Effector CD4-positive, alpha-beta T cell (primary cell): ENCODE results near the gene GRK5.

ENCODE experiments used
- DNase-seq: peaks from one replicate; pipeline ENCODE4 v3.0.0-alpha.2; 2020

The GRK5 gene

DNA sequence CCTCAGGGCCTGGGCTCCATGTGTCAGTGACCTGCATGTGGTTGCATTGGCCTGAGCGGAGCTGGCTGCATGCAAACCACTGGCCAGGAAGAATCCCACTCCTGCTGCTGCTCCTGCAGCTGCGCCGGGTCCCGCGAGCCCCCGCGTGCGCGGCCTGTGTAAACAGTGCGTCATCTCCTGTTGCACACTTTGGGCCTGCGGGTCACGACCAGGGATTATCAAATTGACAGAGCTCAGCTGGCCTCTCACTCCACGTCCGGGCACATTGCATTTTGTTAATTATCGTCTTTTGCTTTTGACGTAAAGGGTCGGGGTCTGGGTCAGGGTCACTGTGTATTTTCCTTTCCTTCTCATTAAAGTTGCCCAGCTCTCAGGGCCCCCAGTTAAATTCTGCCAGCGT lies 202.5 kb downstream of the GRK5 start:
- no peak for DNase-seq

DNA sequence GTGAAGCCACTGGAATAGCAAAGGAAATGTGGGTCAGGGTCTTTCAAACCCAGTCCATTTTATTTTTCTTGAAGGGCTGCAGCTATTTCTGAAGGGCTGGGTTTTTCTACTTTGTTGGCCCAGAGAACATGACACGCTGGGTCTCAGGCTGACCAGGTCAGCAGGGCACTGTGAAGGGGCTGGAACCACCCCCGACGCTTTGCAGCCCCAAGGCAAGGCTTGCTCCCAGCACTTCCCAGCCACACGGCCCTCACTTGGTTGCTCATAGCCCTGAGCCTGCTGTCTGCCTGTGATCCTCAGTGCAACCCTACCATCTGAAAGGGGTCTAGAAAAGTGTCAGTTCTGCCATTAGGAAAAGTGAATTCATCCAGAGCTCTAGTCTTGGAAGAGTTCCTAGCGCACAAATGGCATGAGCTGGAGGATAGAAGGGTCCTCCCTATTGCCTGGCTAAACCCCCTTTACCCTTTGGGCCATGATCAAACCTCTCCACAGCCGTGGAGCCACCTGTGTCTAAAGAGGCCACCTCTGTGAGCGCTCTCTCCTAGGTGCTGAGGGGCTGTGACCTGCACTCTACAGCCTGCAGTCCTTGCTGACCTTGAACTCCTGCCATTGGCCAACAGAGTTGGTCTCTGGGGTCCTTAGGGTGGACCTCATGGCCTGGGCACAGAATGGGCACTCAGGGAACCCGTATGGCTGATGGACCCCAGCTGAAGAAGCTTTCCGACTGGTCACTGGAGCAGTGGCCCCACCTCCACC lies 203.2 kb downstream of the GRK5 start:
- DNase-seq = no peak

DNA sequence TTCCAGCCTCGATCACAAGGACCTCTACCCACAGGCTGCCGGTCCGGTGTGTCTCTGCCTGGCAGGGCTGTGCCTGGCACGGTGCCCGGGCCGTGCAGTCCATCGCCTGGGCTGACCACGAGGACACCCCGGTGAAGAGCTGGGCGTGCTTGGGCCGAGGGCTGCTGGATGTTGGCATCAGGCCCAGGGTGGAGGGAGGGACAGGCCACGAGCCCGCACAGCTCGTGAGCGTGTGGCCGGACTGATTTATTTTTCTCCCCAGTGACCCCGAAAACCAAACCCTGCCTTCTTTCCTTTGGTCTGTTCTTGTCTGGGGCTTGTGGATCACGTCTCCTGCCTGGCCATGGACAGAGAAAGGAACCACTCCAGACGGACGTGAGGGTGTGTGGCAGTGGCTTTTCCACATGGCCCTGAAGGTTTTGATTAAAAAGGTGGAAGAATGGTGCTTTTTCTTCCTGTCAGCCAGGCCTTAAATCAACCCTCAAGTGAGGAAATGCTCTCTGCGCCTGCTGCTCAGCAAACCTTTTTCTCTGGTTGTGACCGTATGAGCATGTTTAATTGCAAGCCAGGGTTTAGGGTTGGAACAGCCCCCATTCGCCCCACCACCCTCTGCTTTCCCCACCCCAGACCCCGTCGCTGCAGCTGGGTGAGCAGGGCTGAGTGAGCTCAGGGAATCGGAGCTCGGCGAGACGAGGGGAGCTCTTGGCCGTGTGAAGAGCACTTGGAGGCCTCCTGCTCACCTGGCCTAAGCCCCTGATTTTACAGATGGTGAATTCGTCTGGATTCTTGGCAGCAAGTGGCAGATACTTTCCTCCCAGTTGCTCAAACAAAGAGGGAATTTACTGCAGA lies 205.1 kb downstream of the GRK5 start:
- no peak for DNase-seq

DNA sequence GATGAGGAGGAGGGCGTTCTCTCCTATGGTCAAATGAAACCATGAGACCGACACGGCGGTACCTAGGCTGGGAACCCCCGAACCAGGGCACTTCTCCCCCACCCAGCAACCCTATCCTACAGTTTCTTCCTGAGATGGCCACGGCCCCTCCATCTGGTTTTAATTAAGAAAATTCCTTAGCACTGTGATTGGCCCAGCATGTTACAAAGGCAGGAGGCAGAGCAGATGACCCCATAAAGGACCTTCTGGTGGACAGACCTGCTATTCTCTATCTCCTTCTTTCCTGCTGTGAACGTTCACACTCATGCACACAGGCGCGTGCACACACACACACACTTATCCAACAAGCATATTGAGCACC lies 205.7 kb downstream of the GRK5 start:
- no peak for DNase-seq

DNA sequence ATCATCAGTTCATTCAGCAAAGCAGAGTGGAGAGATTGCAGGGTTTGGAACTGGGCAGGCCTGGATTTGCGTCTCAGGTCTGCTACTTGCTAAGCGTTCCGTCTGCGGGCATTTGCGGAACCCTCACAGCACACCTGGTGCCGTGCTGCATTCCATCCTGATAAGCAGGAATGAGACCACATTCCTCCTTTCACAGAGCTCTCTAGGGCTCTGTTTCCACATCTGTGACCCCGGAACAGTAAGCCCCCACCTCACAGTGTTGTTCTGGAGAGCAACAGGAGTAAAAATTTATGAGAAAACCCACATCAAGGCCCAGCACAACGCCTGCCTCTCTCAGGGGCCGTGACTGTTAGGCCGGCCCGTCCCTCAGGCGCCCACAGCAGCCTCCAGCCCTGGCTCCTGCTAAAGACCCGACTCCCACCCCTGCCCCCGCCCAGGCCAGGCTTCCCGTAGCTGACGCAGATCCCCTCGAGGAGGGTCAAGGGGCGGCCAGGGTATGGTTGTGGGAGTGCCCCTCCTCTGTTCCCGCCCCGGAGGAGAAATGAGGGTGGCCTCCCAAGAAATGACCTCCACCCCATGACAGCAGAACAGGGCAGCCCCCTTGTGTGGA lies 206.2 kb downstream of the GRK5 start:
- no peak for DNase-seq

DNA sequence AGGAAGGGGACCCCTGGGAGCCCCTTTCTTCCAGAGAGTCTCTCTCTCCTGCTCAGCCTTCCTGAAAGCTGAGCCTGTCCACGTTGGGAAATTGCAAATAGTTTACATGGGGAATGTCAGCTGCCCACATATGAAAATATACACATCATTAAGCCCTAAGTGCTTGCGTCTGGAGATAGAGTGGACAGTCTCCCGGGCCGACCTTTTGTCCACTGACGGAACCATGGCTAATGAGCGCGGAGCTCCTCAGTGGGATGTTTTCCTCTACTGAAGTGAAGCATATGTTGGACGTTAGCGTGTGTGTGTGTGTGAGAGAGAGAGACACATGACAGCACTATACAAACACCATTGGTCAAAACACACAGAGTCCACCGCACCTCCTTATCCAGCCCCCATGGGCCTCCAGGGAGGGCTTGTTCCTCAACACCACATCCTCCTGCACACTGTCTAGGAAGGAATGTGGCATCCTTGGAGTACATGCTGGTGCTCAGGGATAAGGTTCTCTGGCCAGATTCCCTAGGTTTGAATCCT lies 206.8 kb downstream of the GRK5 start:
- no peak for DNase-seq

DNA sequence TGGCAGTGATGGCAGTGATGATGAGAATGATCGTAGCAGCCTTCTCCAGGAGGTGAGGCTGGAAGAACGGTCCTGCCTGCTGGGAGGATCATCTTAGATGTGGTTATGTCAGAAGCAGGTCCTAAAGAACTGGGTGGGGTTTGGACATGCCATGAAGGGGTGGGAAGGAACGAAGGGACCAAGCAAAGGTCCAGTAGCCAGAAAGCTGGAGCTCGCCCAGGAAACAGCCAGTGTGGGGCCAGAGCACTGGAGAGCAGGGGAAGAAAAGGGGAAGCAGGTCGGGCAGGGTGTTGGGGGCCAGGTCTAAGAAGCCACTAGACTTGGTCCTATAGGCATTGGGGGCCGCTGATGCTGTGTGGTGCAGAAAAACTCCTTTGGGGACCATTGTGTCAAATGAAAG lies 207.8 kb downstream of the GRK5 start:
- DNase-seq = no peak

DNA sequence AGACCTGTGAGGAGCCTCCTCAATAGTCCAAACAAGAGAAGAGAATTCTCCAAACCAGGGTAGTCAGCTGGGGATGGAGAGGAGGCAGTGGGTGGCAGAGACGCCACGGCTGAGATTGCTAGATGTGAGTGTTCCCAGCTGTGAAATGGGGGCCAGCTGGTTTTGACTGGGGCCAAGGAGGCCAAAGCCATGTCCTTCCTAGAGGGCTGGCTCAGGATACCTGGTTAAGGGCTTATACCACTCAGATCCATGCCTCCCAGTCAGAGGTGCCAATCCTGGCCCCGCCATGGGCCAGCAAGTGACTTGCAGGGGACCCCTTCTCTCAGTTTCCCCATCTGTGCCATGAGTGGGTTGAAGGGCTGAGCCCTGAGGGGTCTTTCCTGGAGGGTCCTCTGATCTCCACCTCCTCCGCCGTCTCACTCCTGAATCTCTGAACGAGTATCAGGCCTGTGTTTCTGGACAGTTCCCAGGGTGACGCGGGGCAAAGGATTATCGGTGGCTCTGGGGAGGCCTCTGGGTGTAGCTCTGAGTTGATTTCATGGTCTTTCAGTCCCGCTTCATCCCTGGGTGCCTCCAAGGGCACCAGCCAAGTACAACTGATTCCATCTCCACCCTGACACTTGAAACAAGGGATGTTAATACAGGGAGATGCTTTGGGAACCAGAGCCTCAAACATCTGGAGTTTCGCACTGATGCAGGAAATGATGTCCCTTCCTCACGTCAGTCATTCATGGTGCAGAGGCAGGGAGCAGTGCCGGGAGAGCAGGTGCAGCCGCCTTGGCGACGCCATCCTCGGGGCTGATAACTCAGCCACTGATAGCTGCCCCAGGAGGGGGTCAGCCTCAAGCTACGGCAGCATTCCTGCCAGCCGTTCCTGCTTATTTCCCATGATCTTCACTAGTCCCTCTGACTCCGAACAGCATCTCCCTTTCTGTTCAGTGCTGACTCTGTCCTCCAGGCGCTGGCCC lies 208.4 kb downstream of the GRK5 start:
- DNase-seq = no peak

DNA sequence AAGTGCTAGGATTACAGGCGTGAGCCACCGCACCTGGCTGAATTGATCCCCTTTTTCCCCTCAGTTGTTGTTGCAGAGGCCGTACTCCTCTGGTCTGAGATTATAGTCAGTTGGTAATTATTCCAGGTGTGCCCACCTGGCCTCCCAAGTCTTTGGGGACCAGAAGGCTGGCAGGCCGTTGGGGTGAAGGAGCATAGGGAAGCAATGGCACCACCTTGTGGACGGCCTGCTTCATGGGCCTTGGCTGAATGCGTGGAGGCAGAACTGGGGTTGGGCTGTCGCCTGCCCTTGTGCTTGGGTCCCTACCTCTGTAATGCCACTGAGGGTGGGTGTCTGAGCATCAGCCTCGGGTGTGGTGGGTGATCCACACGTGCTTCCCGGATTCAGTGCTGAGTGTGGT lies 209.5 kb downstream of the GRK5 start:
- DNase-seq = peak; percentile 56

DNA sequence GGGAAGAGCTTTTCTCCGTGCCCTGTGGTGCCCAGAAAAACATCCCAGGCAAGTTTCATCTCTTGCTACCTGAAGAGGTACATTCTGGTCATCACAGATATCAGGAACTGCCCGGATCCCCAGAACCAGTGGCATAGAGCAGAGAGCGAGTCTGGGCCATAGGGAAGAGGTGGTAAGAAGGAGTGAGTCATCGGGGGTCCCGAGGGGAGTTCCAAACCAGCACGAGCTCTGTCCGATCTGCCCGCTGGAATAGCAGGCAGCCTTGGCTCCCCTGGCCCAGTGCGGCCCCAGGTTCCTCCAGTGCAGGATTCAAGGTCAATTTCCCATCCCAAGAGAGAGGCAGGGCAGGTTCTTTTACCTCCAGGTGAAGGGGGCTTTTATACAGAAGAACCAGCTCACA lies 210.5 kb downstream of the GRK5 start:
- DNase-seq = no peak

DNA sequence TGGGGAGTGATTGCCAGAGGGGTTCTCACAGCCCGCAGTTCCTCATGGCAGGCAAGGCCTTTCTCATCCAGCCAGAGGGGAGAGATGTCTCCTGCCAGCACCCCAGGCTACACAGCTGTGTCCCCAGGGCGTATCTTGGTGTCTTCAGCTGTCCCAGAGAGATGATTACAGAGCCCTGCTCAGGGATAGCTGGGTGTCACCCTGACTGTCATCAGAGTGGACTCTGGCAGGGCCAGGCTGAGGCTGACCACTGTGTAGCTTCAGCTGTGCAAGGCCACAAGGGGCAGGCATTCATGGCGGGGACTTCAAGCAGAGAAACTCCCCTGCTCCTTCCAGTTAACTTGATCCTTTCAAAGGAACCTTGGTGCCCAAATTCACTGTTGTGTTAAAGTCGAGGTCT lies 211.0 kb downstream of the GRK5 start:
- no peak for DNase-seq

DNA sequence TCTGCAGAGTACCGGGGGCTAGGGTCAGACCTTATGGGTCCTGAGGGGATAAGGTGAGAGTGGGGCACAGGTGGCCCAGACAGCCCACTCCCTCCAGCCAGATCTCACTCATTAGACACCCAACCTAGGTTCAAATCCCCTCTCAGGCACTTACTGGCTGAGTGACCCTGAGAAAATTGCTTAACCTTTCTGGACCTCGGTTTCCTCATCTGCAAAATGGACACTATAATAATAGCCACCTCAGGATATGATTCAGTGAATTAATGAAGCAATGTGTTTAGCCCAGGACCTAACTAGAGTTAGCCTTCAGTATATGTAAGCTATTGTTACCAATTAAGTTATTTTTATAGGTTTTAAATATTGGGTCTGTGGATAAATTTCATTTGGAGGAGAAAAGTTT lies 212.6 kb downstream of the GRK5 start:
- no peak for DNase-seq

DNA sequence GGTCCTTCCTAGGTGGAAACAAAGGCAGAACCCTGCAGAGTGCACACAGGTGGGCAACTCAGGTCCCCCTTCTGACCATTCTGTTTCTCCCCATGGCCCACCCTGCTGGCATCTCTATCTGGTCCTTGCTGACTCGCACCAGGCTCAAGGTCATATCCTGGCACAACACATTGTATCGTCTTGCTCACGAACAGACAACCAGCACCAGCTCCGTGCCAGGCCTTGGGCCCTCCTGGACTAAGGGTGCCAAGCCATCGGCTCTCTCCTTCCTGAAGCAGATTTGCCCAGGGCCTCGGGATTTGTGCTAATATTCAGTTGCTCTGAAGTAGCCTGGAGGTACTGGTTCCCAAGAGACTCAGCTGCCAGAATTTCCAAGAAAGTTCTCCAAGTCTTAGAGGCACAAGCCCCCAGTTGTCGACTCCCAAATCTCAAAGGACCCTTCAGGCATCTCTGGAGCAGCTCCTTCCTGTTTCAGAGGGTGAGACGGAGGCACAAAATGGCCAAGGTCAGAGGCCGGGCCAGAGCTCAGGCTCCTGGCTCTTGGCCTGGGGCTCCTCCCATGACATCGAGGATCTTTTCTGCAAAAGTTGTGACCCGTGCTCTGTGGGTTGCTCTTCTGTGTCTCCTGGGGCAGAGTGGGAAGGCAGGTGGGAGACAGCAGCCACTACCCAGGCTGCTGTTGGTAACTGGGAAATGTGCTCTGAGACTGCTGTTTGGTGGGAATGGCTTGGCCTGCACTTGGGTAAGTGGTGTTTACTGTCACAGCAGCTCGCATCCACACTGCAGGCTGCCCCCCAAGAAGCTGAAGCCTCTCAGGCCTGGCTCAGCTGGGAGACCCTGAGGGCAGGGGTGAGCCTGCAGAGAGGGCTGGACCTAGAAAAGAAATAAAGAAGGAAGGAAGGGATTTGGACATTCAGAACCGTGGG lies 213.8 kb downstream of the GRK5 start:
- DNase-seq = no peak

DNA sequence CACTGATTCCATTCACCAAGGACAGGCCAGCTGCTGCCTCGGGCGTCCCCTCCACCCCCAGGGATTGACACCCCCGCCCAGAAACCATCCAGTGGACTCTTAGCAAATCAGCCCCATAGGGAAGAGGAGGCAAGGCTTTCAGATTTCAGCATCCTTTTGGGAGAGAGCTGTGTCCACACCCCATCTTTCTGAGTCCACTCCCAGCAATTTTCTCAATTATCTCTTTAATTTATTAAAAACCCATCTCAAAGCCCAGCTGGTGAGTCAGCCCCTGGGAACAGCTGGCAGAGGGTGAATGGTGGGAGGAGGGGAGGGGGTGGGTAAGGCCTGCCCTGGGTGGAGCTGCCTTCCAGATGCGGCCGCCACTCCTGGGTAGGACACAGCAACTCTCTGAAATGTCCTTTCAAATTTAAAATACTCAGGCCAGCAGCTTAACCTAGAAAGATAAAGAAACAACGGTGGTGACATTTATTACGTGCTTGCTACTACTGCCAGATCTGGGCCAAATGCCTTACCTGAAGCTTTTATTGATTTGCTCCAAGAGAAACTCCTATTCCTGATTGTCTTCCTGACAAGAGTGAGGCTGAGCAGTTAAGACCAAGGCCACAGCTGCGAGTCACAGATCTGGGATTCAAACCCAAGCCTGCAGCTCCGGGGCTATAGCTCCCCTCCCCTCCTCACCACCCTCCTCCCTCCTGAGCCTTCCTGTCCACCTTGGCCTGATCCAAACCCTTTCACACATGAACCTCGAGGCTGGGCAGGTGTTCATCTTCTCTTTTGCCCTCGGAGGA lies 214.7 kb downstream of the GRK5 start:
- no peak for DNase-seq

DNA sequence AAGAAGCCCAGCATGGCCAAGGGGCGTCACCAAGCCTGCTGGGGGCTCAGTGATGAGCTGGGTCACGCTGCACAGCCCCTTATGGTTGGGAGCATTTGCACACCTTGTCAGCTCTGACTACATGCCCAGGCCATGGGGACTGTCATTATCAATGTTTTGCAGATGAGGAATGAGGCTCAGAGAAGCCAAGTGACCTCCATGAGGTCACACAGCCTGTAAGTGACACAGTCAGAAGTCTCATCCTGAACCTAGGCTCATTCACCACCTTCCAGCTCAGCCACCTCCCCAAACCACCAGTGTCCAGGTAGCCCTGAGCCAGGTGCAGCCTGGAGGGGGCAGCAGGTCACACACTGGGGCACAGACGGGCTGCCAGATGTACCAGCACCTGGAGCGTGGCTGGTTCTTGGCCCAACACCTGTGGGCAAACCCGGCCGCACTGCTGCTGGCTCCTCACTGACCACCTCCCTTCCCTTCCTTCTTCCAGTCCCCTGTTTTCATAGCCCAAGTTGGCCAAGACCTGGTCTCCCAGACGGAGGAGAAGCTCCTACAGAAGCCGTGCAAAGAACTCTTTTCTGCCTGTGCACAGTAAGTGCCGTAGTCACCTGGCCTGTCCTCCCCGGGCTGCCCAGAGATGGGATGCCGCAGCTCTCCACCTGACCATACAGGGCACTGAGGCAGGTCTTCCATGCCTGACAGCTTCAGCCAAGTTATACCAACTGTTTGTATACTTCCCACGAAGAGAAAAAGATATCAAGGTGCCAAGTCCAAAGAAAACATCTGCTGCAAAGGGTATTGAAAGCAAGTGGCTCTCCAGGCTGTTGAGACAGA lies 215.5 kb downstream of the GRK5 start:
- no peak for DNase-seq

DNA sequence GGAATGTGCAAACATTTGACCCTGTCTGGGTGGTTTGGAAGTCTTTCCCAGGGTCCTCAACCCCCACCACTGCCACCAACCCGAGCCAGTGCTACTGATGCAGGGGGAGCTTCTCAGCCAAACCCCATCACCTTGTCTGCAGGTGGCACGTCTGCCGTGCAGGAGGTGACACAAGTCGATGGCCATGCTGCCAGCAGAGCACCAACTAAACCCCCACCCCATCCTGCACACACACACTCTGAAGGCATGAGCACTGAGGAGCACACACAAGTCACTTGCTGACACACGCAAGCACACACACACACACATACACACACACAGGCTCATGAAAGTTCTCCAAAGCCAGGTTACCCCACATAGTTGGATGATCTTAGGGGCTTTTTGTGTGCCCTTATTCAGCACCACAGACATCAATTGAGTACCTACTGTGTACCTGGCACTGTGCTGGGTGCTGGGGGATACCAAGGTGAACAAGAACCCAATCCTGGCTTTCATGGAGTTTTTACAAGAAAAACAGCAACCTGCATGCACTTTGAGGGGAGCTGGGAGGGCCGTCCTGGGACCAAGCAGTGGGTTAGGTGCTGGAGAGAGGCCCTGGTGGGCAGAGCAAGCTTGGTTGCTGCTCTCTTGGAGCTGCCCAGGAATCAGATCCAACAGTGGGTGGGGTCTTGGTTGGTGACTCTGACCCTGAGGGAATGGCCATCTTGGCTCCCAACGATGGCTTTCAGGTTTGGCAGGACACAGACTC lies 216.3 kb downstream of the GRK5 start:
- no peak for DNase-seq

DNA sequence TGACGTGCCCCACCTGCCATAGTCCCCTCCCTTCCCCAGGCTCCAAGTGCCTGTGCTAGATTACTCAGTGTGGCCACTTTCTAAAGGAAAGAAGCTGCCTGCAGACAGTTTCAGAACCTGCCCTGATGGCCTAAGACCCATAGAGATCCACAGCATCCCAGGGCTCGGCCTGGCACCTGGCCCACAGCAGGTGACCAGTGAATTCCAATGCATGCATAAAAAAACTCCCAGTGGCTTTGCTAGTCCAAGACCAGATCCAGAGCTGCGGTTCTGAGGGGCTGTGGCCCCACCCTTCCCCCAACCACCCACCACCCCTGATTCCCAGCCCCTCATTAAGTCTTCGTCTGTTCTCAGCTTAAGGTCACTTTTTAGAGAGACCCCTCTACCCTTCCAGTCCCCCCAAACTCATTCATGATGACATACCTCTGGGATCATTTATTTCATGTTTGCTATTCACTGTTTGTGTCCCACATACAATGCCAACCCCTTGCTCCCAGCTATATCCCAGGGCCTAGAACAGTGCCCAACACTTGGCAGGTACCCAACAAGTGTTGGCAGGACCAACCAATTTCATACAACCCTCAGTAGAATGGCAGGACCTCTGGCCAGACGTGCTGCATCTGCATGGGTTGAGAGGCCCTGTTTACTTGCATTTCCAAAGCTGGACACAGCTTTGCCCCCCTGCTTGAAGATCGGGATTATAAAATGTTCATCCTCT lies 217.0 kb downstream of the GRK5 start:
- no peak for DNase-seq
